ENCODE measurements around the gene SERTAD3.

SERTAD3 gene

GRCh38 chr19:40407714-40408597, 36.2 kb downstream of the SERTAD3 start:
- FAIRE-seq = no peak

- no peak for FAIRE-seq
These were observed 40.7 kb downstream of the SERTAD3 start for GRCh38 chr19:40403262-40403984.

- FAIRE-seq = no peak
These were observed 43.6 kb downstream of the SERTAD3 start for GRCh38 chr19:40400559-40400958.

GRCh38 chr19:40398417-40399131, 45.6 kb downstream of the SERTAD3 start:
- no peak for FAIRE-seq

GRCh38 chr19:40397568-40397906, 46.6 kb downstream of the SERTAD3 start:
- no peak for FAIRE-seq

GRCh38 chr19:40396886-40397567, 47.1 kb downstream of the SERTAD3 start:
- FAIRE-seq = no peak

GRCh38 chr19:40395956-40396355, 48.2 kb downstream of the SERTAD3 start:
- FAIRE-seq = no peak

- FAIRE-seq = no peak
These were observed 49.3 kb downstream of the SERTAD3 start for GRCh38 chr19:40394816-40395210.

- FAIRE-seq = no peak
These were observed 50.0 kb downstream of the SERTAD3 start for GRCh38 chr19:40393894-40394815.

GRCh38 chr19:40392894-40393517, 51.1 kb downstream of the SERTAD3 start:
- FAIRE-seq = no peak

- no peak for FAIRE-seq
These were observed 52.0 kb downstream of the SERTAD3 start for GRCh38 chr19:40392123-40392522.

Measured in endometrium (tissue), 2 donors.